Measurements from ENCODE around the gene MYL3.

DNA sequence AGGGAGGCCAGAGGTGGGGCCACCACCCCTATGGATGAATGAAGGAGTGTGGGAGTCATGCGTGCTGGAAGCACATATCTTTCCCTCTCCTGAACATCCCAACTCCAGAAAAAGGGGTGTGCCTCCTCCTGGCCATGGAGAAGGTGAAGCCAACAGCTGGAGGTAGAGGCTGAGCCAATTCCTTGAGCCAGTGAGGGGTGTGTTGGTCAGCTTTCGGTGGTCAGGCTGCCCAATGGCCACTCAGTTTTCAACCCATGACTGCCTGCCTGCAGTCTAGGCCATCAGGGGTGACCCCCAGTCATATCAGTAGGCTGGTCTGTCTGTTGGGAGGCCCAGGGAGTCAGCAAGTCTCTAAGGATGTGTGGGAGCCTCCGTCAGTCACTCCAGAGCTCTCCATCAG lies 27.9 kb upstream of the MYL3 start:
- TF ChIP-seq CTCF (IDR thresholded peaks at IDR 0.05; ENCODE audit: low read depth, low read length, poor library complexity, severe bottlenecking): no peak
- no peak for TF ChIP-seq EZH2phosphoT487 (IDR thresholded peaks at IDR 0.05; ENCODE audit: borderline replicate concordance, low read length)

Measured in DOHH2 (cell line).